ENCODE measurements around the gene CLTA.
"Not testable (repeated sequence)": the region's sequence is repeated elsewhere in the genome, so short reads cannot be mapped to it uniquely, and the experiment has no call there.

CLTA gene

GRCh38 chr9:36239675-36240074, 49.0 kb downstream of the CLTA start:
- DNase-seq (ENCODE audit: low read depth in 2 of 2) = not testable (repeated sequence)

GRCh38 chr9:36245906-36246305, 55.2 kb downstream of the CLTA start:
- DNase-seq (ENCODE audit: low read depth in 2 of 2) = no peak

GRCh38 chr9:36247356-36247755, 56.6 kb downstream of the CLTA start:
- no peak for DNase-seq (ENCODE audit: low read depth in 2 of 2)

- DNase-seq (ENCODE audit: low read depth in 2 of 2) = not testable (repeated sequence)
Measured at GRCh38 chr9:36248061-36248460, 57.3 kb downstream of the CLTA start.

- DNase-seq (ENCODE audit: low read depth in 2 of 2) = no peak
Measured at GRCh38 chr9:36249189-36249588, 58.5 kb downstream of the CLTA start.

GRCh38 chr9:36250079-36250478, 59.4 kb downstream of the CLTA start:
- no peak for DNase-seq (ENCODE audit: low read depth in 2 of 2)

- no peak for DNase-seq (ENCODE audit: low read depth in 2 of 2)
Measured at GRCh38 chr9:36251428-36251827, 60.7 kb downstream of the CLTA start.

GRCh38 chr9:36258208-36258995, 67.7 kb downstream of the CLTA start, which contains the start of gene GNE:
Gene GNE, minus strand, starts transcription at chr9:36258448. Its CDS starts 9,093 bp downstream, at chr9:36249355.
- peak; percentile 96 to 99 for DNase-seq (ENCODE audit: low read depth in 2 of 2)

- DNase-seq (ENCODE audit: low read depth in 2 of 2) = no peak
Measured at GRCh38 chr9:36258996-36259533, 68.3 kb downstream of the CLTA start.

All from stimulated activated CD4-positive, alpha-beta T cell treated with anti-CD3 and anti-CD28 coated beads, Interleukin-15, amount 100 ng/mL, for 48 hours (primary cell).